HG03095 (cell line): ENCODE measurements around the gene SRSF12.

ENCODE experiments used
- ATAC-seq: cut with Tn5 transposase; IDR thresholded peaks from one replicate; pipeline ENCODE4 v1.9.1; 2021; ENCODE audit warnings: moderate library complexity; ENCODE audit not compliant: unreplicated experiment

Gene SRSF12

DNA sequence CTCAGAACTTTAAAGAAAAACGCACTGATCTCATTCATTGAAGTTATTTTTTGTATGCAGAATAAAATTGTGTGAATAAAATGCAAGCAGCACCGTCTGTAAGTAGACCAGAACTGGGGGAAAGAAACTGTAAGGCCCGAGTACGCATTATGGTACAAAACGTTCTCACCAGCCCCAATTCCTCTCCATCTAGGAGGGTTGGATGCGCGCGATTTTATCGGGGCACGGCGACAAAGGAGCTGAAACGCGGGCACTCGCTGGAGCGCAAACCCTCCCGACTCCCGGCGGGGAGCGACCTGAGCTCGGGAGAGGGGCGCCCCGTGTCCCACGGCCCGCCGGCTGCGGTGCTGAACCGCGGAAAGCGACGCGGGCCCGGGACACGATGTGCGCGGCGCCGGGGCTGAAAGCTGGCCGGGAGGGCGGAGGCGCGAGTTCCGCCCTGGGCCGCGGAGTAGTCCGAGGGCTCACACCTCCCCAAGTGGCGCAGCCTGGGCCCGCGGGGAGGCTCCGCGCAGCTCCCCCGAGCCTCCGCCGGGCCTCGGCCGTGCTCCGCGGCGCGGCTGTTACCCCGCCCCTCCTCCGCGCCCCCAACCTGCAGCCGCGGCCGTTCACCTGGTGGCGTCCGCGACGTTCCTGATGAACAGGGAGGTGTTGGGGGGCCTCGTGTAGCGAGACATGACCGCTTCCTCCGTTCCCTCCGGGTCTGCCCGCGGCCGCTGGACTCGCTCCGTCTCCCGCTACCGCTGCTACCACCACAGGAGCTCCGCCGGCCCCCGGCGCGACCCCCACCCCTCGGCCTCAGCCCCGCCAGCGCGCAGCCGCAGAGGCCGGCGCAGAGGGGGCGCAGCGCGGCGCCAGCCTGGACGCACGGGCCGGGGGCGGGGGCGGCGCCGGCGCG lies at the start of gene SRSF12:
Gene SRSF12 (minus strand): TSS at position 861 of the 898 bp plus-strand sequence. CDS start 184 bp downstream, at position 677.
- peak; percentile 73 for ATAC-seq

GRCh38 chr6:89162047-89162371 lies 44.1 kb upstream of the SRSF12 start:
- no peak for ATAC-seq

- no peak for ATAC-seq
These were observed 43.6 kb upstream of the SRSF12 start for GRCh38 chr6:89161326-89162046.

- ATAC-seq = no peak
These were observed 42.6 kb upstream of the SRSF12 start for GRCh38 chr6:89160331-89161092.

- no peak for ATAC-seq
These were observed 36.3 kb upstream of the SRSF12 start for GRCh38 chr6:89154131-89154530.

GRCh38 chr6:89148016-89148750 lies 30.3 kb upstream of the SRSF12 start:
- no peak for ATAC-seq

- ATAC-seq = peak; percentile 24
These were observed 29.1 kb upstream of the SRSF12 start for GRCh38 chr6:89146718-89147700.

GRCh38 chr6:89145956-89146717 lies 28.3 kb upstream of the SRSF12 start, which contains the start of gene PM20D2:
TSS of gene PM20D2 (plus strand) at chr6:89146055. CDS start at chr6:89146145, 90 bp downstream.
- peak; percentile 69 for ATAC-seq

DNA sequence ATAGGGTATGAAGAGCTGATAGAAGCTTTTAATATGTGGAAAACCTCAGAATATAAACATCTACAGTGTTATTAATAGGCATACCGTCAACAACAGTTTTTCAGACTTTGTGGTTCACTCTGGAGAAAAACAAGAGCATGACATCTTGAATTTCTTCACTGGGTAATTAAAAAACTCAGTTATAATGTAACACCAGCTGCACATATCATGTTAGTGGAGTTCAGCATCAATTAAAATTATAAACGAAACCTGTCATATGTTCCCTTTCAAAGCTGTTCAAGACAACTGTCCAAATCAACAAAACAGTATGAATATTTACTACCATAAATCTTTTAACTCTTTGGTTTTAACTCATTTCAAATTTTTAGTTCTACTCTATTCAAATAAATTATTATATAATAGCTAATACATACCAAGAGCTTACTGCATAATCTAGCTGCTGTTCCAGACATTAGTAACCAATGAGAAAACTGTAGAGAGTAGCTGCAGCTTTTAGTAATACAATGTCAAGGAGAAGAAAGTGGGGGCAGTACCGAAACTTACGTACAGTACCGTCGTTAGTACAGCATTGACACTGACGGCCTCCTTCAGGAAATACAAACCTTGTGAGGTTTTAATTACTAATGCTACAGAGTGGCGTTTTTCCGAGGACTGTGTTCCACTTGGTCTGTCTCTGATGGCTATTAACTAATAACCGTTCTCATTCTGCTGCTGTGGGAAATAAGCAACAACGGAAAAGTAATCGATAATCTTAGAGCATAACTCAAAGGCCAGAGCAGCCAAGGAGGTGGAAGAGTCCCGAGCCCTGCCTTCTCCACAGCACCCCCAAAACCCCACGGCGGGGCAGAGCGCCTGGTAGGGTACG lies 27.5 kb upstream of the SRSF12 start:
- peak; percentile 71 for ATAC-seq

GRCh38 chr6:89144354-89144906 lies 26.6 kb upstream of the SRSF12 start:
- peak; percentile 39 for ATAC-seq

DNA sequence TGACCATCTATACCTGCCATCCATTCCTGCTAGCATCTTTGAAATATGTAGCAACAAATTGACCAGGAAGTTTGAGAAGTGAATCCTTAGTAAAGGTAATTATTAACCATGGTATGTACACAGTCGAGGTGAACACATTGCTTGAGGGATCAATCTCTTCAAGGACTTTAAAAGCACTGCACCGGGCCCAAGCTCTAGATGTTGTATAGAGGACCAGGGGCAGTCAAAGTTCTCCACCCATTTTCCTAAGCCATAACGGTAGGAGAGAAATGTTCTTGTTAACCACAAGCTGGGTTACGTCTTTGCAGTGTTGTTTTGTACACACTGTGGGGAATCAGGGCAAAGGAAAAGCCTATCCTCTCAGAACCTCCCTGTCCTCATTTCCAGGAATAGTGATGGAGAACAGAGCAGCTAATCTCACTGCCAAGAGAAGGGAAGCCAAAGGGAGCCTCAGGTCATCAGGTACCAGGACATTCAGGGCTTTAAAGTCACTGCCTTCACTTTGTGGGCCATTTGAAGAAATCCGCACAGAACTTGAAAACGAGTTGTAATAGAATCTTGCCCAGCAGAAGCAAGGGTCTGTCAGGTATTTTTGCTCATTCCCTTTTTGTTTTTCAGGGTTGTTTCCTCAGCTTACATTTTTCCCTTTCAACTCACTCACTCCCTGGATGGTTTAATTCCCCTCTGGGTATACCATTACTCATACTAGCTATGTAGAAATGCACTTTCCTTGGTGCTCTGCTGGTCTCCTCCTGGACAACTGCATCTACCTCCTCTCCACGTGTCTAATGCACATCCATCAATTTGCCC lies 22.7 kb upstream of the SRSF12 start:
- ATAC-seq = no peak

DNA sequence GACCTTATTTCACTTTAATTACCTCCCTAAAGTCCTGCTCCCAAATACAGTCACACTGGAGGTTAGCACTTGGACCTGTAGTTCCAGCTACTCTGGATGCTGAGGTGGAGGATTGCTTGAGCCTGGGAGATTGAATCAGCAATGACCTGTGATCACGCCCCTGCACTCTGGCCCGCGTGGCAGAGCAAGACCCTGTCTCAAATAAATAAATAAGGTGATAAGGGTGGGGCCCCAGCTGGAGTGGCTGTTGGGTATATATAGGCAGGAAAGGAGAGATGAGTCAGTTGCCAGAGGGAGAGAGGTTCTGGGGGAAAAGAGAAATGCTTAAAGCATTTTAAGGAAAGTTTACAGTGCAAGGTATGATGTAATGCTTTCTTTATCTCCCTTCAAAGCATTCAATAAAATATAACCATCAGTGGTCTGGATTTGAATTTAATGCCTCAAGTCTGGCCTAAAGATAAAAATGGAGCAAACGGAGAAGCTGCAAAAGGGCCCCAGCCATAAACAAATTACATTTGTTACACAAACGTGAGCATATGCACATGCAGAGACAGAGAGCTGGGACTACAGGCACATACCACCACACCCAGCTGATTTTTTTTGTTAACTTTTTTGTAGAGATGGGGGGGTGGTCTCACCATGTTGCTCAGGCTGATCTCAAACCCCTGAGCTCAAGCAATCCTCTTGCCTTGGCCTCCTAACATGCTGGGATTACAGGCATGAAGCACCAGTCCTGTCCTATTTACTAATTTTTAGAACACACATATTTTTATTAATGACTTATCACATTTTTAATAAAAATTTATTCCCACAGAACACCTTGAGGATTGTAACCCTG lies 21.9 kb upstream of the SRSF12 start:
- no peak for ATAC-seq

GRCh38 chr6:89138173-89138572 lies 20.3 kb upstream of the SRSF12 start:
- ATAC-seq = no peak

DNA sequence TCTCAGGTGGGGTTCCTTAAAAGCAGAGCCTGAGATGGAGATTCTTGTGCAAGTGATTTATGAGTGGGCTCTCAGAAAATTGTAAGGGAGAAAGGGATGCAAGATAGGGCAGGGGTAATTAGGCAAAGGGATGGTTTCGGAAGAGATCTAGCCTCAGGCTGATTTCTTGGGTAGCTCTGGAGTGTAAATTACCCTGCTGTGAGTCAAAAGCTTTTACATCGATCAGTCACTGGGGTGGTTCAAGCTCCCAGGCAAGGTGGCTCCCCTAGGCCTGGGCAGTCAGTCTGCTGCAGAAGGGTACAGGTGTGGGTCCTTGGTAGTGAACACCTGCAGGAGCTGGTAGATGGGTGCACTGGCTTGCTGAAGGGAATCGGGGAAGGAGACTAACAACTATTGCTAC lies 16.9 kb upstream of the SRSF12 start:
- no peak for ATAC-seq

DNA sequence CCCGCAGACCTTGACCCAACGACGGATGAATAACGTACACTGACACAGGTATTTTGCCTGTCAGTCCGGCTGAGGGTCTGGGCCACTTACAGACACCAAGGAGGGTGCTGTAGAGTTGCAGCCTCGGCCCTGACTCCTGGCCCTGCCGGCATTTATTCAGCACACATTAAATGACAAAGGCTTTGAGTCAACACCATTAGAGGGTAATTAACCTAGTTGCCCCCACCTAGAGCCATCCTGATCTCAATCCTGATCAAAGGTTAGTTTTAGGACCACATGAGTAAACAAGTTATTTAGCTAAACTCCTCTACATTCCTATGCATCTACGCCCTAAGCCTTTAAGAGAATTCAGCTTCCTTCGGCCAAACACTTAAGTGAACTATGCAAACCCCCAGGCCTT lies 16.1 kb upstream of the SRSF12 start:
- ATAC-seq = no peak

DNA sequence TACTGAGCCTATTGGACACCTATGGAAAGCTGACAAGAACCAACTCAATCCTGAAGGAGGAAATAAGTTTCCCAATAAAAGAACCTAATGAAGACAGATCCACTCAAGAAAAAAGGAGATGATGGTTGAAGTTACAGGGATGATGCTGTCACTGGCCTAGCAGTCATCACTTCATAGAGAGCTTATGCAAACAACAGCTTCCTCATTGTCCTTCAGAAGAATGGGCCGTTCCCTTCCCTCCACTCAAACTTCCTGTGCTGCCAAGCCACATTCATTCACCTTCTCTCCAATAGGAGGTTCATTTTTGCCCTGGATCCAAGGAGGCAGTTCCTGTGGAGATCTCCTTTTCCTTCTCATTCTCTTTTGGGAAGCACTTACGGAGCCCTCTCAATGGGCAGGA lies 14.2 kb upstream of the SRSF12 start:
- no peak for ATAC-seq
